CD4-positive, alpha-beta T cell treated with Interferon gamma for 1 hour (primary cell): ENCODE data around the gene DNAH6.
"Not testable (repeated sequence)": the region's sequence is repeated elsewhere in the genome, so short reads cannot be mapped to it uniquely, and the experiment has no call there.

Source experiments
- DNase-seq: peaks from one replicate; pipeline ENCODE4 v3.0.0-alpha.2; 2020

DNAH6 gene

DNA sequence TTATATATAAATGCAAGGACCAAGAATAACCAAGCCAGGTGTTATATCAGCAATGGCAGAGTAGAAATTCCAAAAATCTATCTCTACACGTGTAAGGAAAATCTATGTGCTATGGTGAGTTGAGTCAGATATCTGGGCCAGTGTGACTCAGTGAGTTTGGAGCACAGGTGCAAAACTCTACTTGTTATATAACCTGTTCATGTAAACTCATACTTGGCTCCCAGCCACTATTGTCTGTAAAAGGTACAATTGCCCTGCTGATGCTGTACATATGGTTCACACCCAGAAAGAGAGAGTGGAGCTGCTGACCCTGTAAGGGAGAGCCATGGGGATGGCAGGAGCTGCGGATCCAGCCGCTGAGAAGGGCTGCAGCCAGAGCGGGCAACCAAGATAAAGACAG lies 252.5 kb downstream of the DNAH6 start:
- no peak for DNase-seq

DNA sequence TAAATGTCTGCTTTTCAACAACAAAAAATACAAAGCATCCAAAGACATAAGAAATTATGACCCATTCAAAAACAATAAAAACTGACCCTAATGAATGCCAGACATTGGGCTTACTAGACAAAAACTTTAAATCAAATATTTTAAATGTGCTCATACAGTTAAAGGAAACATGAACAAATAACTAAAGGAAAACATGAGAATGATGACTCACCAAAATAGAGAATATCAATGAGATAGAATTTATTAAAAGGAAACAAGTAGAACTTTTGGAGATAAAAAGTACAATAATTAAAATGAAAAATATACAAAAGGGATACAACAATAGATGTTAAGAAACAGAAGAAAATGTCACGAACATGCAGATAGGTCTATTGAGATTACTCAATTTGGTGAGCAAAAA lies 254.0 kb downstream of the DNAH6 start:
- DNase-seq: no peak

DNA sequence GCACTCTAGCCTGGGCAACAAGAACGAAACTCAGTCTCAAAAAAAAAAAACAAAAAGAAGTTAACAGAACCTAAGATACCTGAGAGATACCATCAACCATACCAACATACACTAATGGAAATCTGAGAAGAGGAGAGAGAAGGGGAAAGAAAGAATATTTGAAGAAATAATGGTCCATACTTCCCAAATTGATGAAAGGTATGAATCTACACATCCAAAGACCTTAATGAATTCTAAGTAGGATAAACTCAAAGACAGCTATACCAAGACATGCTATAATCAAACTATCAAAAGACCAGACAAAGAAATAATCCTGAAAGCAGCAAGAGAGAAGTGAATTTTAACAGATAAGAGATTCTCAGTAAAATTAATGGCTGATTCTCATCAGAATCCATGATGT lies 255.0 kb downstream of the DNAH6 start:
- DNase-seq: no peak

DNA sequence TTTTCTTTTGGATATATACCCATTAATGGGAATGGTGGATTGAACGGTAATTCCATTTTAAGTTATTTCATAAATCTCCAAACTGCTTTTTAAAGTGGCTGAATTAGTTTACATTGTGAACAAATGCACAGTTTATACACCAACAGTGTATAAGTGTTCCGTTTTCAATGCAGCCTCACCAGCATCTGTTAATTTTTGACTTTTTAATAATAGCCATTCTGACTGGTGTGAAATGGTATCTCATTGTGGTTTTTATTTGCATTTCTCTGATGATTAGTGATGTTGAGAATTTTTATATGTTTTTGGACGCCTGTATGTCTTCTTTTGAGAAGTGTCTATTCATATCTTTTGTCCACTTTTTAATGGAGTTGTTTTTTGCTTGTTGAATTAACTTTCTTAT lies 257.3 kb downstream of the DNAH6 start:
- not testable (repeated sequence) for DNase-seq

DNA sequence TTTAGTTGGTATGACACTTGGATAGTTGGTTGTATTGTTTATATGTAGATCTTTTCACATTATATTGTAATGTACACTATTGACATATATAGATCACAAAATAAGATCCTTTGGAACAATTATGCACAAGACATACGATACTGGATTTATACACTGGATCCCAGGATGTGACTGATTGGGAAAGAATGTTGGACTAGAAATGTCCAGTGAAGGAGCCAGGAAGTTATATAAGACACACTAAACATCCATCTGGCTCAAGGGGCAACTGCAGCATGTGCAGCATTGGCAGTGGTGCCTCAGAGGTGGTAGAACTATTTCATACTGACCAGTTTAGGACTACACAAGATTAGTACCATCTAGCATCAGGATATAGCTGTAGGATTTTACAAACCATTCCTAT lies 259.7 kb downstream of the DNAH6 start:
- DNase-seq: no peak

DNA sequence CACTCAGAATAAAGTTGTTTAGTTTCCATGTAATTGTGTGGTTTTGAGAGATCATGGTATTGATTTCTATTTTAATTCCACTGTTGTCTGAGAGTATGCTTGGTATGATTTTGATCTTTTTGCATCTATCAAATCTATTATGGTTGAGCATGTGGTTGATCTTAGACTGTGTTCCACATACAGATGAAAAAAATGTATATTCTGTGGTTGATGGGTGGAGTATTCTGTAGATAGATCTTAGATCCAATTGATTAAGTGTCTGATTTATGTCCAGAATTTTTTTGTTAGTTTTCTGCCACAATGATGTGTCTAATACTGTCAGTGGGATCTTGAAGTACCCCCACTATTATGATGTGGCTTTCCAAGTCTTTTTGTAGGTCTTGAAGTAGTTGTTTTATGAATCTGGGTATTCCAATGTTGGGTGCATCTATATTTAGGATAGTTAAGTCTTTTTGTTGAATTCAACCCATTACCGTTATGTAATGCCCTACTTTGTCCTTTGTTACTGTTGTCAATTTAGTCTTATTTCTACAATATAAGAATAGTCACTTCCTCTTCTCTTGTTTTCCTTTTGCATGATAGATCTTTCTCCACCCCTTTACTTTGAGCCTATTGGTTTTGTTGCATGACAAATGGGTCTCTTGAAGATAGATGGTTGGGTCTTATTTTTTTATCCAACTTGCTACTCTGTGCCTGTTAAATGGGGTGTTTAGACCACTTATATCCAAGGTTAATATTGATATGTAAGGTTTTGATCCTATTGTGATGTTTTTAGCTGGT lies 262.8 kb downstream of the DNAH6 start:
- no peak for DNase-seq

DNA sequence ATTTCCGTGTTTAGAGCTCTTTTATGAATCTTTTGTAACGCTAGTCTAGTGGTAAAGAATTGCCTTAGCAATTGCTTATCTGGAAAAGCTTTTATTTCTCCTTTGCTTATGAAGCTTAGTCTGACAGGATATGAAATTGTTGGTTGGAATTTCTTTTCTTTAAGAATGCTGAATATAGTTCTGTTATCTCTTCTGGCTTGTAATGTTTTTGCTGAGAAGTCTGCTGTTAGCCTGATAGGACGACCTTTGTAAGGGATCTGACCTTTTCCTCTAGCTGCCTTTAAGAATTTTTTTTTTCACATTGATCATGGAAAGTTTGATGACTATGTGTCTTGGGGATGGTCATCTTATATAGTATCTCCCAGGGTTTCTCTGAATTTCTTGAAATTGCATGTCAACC lies 263.5 kb downstream of the DNAH6 start:
- DNase-seq: no peak

DNA sequence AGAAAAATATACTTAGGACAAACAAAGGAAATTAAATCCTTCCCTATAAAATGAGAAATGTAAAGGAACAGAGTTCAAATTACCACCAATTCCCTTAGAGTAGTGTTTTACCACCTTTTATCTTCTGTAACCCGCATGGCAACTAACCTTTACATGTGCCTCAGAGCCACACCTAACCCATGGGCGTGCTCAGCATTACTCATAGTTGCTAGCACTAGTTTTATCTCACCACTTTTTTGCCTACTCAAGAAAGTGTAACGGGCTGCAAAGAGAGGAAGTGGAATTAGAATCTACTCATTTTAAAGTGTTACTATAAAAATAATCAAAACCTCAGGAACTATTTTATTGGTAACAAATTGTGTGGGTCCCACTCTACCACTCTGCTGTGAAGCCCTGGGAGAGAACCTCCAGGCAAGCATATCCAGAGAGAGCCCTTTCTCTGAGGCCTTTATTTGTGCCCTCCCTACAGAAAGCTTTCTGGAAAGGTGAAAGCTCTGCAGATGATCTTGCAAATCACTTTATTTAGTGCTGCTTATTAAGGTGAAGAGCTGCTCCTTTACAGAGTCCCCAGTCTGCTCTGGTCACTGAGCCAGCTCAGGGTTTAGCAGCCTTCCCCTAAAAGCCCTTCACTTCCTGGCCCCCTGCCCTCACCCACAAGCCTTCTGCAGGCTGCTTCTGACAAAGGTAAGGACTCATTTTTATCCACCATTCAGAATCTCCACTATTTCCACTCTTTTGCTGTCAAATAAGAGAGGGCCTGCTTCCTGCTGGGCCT lies 265.8 kb downstream of the DNAH6 start:
- DNase-seq: peak; percentile 57

DNA sequence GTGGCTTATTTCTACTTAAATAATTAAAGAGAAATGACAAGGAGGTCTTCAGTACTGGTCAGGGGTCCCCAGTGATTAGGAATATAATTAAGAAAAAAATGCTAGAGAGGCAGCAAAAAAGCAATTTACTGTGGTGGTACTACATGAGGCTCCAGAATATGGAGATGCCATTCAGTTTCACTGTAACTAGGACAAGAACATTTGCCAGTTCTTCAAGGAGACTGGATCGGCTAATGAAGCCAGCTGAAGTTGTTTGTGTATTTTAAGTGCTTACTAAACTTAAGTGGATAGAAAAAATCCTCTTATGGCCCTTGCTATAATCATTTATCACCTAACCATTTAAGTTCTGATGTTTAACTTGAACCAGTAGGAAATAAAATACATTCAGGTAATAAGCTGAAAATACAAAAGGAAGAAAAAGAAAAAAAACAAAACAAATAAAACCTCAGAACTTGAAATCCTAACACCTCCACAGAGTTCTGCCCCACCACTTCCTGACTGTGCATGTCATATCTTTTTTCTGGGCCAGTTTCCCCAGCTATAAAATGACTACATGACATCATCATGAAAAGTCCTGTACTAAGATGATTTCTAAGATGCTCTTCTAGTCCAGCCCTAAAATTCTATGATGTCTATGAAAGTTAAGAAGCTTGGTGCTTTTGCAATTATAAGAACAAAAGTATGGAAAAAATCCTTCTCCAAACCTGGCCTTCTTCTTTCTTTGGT lies 266.6 kb downstream of the DNAH6 start:
- peak; percentile 47 for DNase-seq

DNA sequence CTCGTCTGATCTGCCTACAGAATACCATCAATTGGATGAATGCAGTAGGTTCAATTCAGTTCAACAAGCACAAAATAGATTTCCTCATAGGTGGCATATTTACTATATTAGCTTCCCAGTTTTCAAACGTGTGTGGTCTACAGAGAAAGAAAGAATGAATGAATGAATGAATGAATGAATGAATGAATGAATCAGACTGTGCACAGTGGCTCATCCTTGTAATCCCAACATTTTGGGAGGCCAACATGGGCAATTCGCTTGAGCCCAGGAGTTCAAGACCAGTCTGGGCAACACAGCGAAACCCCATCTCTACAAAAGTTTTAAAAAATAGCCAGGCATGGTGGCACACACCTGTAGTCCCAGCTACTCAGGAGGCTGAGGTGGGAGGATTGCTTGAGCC lies 269.7 kb downstream of the DNAH6 start:
- DNase-seq: no peak

DNA sequence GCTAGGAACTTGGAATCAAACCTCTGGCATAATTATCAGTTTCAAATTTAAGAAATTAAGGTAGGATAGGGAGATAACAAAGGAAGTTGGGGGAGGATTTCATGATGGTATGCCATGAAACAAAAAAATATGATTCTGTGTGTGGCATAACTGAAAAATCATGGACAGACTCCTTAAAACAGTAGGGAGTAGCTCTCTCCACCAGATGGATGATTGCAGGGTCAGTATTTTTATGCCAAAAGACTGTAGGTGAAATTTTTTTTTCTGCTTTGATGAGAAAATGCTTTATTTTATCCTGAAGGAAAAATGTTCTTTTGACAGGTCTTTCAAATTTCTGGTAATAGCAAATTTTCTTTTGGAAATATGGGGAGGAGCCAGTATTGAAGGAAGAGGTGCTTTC lies 270.3 kb downstream of the DNAH6 start:
- no peak for DNase-seq

DNA sequence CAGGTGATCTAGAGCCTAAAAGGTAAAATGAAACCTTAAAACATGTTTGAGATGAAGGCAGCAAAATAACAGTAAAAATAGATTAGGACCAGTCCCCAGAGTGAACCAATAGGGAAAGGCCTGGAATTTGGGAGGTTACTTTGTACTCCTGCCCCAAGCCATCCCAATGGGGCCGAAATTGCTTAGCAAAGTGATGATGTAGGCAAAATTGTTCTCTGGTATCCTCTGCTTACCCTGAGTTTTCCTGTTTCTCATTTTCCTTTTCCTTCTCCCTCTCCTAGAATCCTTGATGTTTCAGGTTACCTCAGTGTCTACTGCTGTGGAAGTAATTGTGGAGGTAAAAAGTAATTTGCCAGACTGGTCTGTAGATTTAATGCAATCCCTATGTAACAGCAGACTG lies 271.7 kb downstream of the DNAH6 start:
- no peak for DNase-seq

DNA sequence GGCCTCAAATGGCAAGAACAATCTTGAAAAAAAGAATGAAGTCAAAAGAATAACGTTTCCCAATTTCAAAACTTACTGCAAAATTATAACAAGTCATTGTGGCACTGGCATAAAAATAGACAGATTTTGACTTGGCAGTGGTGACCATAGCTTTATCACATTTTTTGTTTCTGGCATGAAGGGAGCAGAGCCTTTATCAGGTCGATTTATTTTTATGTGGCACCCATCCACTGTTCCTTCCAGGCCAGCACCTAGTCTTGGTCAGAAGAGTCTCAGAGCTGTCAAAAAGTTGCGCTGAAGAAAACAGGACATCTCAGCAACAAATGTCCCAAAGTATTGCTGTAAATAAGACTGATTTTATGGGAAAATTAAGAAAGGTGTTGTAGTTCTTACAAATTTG lies 272.2 kb downstream of the DNAH6 start:
- DNase-seq: no peak

DNA sequence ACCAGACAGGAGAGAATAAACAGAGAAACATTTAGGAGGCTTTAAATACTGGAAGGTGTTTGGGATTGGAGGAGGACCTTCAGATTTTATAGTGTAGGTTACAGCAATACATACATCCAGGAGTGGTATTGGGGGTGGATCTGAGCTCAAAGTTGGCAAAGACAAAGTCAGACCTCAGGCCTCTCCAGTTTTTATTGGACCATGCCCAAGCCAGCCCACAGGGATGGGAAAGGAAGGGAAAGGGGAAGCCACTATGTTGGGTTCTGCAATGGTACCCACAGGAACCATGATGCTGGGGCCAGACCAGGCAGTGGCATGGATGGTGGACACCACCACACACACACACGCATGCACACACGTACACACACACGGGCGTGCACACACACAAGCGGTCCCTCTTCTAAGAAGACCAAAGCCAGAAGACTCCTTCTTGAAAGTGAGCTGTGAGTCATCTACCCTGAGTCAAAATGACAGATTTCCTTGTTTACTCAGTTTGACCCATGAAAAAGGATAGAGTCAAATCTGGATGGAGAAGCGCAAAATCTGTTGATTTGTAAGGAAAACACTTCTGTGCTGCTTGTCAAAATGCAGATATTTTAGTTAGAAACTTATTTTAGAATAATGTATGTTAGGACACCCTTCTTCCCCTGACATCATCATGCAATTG lies 276.7 kb downstream of the DNAH6 start:
- DNase-seq: no peak

DNA sequence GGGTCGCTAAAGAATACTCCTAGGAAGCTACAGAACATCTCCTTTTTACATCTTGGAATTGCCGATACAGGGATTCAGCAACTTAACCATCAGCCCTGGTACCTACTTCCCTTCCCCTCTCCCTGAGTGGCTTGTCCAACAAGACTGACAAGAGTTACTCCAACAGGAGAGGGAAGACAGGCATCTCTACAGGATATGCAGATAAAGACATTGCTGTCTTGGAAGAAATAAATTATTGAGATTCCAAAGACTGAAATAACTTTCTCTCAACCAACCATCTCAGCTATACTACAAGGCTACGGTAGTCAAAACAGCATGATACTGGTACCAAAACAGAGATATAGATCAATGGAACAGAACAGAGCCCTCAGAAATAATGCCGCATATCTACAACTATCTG lies 277.3 kb downstream of the DNAH6 start:
- DNase-seq: no peak

DNA sequence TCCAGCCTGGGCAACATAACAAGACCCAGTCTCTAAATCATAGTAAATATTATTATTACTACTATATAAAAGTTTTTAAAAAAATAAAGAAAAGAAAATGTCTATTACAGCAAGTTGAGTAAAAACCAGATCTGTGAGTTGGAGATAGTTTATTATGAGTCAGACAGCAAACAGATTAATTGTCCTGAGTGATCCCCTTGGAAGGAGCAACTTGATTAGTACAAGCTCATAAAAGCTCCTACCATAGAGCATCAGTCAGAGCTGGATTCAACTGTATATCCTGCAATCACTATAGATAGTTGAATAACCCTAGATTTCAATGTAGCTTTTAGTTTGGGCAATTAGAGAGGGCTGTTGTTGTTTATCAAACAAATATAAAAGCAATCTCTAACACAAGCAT lies 280.5 kb downstream of the DNAH6 start:
- DNase-seq: no peak

DNA sequence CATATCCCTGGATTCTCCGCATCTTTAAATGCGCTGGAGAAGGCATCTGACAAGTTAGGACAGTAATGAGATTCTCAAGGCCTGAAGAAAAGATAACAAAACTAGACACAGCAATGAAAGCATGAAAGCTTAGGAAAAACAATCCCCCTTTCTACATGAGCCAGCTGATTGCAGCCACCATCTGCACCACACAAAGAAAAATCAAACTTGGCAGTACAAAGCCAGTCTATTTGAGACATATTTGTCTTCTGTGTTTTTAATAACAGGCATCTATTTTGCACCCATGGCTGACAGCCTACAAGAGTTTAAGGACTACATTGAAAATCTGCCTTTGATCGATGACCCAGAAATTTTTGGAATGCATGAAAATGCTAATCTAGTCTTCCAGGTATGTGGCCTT lies 281.0 kb downstream of the DNAH6 start:
- DNase-seq: no peak

DNA sequence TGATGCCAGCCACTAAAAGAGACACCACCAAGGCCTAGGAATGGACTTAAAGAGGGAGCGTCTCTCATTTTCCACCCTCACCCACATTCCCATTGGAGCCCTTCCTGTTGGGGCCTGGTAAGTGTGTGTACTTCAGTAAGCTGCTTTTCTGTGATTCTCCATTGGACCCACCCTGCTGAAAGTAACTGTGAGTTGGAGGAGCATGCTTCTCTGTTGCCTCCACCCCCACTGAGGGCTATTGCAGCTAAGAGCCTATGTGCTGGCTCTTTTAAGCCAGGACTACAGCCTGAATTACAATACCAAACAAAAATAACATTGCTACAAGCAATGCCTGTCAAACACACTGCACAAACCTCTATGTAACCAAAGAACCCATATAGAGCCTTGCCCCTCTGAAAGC lies 283.5 kb downstream of the DNAH6 start:
- no peak for DNase-seq

DNA sequence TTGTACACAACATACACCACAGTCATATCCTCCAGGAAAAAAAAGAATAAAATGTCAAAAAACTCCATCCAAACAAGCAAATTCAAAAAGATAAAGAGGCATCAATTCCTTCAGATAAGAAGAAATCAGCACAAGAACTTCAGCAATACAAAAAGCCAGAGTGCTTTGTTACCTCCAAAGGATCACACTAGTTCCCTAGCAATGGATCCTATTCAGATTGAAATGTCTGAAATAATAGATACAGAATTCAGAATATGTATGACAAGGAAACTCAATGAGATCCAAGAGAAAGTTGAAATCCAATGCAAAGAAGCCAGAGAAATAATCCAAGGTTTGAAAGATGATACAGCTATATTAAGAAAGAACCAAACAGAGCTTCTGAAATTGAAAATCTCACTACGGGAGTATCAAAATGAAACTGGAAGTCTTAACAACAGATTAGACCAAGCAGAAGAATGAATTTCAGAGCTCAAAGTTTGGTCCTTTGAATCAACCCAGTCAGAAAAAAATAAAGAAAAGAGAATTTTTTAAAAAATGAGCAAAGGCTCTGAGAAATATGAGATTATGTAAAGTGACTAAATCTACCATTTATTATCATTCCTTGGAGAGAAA lies 284.0 kb downstream of the DNAH6 start:
- no peak for DNase-seq

DNA sequence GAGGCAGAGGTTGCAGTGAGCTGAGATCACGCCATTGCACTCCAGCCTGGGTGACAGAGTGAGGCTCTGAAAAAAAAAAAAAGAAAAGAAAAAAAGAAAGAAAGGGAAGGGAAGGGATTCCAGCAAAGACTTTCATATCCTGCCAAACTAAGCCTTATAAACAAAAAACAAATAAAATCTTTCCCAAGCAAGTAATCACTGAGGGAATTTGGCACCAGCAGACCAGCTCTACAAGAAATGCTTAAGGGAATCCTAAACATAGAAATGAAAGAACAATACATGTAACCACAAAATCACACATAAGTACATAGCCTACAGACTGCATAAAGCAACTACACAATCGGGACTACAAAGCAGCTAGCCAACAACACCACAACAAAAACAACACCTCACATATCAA lies 285.5 kb downstream of the DNAH6 start:
- no peak for DNase-seq

DNA sequence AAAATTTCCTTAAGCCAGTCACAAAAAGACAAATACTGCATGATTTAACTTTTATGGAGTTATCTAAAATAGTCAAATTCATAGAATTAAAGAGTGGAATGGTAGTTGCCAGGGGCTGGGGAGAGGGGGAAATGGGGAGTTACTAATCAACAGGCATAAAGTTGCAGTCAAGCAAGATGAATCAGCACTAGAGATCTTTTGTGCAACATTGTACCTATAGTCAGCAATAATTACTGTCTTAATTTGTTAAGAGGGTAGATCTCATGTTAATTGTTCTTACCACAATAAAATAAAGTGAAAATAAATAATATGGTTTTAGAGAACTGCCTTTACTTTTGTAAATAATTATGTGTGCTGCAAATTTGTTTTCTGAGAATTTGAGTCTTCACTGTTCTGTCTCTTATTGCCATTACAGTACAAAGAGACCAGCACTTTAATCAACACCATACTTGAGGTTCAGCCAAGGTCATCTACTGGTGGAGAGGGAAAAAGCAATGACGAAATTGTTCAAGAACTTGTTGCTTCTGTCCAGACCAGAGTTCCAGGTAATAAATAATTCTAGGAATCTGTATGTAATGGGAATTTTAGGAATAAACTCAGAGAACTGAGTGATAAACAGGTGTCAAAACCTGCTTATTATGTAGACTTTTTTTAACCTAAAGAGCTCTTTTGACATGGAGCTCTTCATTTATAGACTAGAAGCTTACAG lies 289.1 kb downstream of the DNAH6 start:
- no peak for DNase-seq

DNA sequence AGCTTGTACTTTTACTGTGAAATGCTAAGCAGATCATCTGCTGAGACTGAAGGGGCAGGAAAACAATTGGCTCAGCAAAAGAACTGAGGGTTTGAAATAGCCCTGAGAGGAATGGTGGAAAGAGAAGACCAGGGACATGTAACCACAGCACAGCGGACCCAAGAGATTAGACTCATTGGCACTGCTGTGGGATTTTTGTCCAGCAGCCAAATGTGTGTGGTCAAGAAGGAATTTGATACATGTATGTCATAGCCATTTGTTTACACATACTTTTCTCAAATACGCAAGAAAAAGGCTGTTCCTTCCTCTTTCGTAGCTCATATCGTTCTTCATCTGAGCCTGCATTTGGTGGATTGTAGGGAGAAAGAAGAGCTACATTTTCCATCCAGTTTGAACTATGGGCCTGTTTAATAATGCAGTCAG lies 290.8 kb downstream of the DNAH6 start:
- DNase-seq: no peak
